HG03060 (cell line): ENCODE measurements around the gene TPRA1.
"Not testable (repeated sequence)": the region's sequence is repeated elsewhere in the genome, so short reads cannot be mapped to it uniquely, and the experiment has no call there.

ENCODE experiments used
- ATAC-seq: cut with Tn5 transposase; IDR thresholded peaks from one replicate; pipeline ENCODE4 v1.9.1; 2021; ENCODE audit warnings: low read depth, moderate number of reproducible peaks; ENCODE audit not compliant: unreplicated experiment

TPRA1 gene

DNA sequence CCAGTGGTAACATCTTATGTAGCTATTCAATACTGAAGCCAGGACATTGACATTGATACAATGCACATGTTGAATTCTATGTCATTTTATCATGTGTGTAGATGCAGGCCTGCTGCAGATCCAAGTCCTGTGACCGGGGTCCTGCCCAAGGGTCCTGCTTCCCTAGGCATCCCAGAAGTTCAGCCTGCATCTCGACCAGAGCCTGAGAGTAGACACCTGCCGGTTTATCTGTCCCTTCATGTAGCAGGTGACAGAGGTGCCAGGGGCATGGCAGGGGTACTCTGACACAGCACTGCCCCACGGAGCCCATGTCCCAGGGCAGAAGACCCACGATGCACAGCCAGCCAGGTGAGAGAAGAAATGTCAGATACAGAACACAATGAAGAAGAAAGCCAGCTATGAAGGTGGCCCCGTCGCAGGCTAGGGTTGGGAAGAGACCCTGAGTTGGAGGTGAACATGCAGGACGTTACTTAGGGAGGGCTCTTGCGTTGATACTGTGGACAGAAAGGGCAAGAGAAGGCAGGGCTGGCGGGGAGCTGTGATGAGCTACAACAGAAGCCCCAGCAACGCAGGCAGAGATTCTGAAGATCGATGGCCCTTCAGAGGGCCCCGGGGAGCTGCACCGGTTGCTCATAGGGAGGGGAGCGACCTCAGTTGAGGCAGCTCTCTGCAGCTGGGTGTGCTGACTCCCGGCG is 51.0 kb downstream of the TPRA1 start:
- ATAC-seq = no peak

DNA sequence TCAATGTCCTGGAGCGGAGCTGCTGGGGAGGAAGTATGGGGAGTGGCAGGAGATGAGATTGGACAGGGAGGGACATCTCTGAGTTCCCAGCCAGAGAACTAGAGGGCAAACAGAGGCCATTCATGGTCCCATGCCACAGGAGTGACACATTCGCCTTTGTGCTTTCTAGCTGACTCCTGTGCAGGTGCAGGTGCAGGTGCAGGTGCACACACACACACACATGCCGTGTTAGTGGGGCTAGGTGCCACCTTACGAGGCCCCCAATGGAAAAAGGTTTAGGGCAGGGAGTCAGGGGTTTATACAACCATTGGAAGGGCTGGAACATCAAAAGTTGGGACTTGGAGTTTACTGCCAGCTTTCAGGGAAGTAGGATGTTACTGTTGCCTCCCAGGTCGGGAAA is 52.0 kb downstream of the TPRA1 start:
- no peak for ATAC-seq

DNA sequence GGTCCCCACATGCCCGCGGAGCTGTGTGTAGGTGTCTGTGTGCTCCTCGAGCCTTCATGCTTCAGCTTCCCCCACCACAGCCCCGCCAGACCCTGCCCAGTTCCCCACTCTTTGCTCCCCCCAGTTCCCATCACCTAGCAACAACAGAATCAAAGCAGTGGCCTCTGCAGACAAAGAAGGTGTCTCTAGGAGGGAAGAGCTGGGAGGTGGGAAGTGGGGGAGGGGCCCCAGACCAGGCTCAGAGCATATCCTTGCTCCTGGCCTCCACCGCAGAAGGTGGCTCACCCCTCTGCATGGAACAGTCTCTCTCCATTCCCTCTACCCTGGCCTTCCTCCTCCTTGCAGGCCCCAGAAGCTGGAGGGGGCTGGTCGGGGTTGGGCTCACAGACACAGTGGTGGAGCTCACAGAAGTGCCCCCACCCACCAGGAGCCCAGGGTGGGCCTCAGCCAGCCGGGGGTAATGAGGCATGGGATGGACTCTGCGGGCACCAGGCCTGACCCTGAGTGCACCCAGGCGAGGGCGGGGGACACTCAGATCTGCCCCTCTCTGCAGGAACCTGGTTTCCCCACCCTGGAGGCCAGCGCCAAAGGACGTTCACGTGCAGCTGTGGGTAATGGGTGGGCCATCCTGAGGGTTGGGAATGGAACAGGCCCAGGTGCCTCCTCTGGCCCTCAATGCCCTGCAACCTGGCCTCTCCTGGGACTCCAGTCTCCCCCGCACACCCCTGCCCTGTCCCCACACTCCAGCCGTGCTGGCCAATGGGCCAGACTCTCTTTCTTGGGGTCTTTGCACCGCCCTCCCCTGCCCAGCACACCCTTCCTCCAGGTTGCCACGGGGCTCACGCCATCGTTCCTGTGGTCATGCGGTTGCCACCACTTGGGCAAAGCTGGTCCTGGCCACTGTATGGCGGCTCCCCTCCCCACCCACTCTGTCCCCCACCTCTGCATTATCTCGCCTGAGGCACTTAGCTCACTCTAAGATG is 53.4 kb downstream of the TPRA1 start:
- ATAC-seq = no peak

DNA sequence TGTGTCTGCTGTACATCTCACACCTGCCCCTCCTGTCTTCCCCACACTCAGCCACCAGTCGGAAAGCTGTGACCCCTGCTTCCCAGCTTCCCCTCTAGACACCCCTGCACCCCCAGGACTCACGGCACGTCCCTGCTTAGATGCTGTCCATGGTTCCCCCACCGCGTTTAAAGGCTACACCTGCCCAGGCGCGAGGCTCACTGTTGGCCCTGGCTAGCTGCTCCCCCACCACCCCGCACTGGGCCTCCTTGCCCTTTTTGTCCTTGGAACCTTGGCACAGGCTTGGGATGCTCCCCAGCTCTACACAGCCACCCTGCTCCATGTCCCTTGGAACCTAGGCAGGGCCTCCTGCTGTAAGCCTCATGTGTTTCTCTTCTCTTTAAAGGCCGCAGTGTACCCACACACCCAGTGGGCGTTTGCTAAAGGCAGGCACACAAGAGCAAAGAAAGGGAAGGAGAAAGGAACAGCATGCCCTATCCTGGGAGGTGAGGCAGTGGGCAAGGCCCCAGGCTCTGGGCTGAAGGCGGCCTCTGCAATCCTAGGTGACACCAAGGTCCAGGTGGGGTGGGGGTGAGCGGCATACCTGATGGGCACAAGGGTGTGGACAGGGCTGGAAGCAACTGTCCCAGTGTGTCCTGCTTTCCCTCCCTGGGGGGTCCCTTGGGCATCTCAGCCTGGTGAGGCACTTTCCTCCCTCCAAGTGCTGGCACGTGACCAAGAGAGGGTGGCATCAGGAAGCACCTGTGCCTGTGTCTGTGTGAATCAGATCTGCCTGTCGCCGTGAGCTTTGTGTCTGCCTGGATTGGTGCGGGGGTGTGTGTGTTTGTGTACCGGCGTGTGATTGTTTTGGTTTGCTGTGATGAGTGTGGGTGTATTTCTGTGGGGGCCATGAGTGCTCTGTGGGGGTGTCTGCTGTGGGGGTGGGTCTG is 54.4 kb downstream of the TPRA1 start:
- ATAC-seq = no peak

DNA sequence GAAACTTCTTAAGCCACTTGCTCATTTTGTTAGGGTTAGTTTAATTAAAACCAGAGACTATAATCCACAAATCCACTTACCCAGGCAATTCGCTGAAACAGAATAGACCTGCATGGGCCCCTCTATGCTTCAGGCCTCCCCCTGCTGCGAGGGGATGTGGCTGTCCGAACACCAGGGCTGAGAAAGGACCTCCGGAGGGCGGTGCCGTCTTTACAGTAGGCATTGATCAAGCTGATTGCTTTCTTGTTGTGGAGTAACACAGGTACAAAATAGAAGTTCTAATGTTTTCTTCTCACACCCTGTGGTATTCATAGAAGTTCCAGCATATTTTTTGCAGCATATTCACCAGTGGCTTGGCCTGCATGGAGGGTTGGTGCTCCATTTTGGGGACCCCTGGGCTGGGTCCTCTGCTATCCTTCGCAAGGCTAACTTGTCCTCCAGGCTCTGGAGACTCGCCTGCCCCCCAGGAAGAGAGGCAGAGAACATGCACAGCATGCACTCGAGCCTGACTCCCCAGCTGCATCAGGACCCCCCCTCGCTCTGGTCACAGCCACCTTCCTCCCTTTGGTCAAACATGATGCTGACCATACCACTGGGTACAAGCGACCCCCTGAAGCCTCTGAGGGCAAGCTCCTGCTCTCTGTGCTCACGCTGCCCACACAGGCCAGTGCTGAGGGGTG is 55.3 kb downstream of the TPRA1 start:
- no peak for ATAC-seq

DNA sequence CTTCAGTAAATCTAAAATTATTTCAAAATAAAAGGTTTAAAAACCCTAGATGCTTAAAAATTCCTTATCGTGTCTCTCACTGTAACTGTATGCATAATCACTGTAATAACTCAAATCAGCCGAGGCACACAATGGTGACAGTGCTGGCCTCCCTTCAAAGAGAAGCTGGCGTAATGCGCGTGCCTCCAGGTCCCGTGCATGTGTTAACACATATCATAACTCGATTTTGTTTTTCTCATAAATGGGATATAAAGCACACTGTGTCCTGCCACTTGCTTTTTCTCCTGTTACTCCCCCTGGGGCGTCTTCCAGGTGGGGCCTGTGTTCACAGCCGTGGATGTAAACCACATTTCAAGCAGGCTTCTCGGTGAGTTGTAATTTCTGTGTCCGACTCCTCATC is 56.0 kb downstream of the TPRA1 start:
- ATAC-seq = no peak

DNA sequence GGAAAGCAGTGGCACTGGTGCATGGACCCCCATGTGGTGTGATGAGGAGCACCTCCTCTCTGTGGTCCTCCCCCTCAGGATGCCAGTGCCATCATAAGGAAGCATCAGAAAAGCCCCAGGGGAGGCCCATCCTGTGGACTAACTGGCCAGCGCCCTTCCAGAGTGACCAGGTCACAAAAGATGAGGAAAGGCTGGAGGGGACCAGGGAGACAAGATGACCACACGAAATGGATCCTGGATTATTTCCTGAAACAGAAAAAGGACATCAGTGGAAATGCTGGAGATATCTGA is 56.4 kb downstream of the TPRA1 start:
- ATAC-seq = no peak

DNA sequence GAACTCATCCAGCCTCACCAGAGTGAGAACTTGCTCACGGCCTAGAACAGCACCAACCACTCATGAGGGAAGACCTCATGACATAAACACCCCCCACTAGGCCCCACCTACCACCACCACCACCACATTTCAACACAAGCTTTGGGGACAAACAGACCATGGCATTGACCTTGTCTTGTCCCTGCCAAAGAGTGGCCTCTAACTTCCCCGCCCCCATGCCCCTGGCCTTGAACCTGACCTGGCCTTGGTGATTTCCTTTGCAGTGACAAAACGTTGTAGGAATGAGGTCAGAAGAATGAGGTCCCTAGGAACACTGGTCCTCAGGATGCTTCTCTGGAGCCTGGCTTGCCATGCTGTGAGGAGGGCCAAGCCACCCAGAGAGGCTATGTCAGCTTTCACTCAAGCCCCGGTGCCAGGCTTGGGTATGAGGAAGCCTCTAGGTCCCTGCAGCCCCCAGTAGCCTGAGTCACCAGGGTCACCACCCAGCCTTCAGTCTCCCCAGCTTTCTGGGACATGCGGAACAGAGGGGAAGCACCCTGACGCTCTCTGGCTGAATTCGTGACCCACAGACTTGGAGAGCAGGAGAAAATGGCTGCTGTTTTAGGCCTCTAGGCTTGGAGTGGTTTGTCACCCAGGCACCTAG is 57.9 kb downstream of the TPRA1 start:
- ATAC-seq = no peak

DNA sequence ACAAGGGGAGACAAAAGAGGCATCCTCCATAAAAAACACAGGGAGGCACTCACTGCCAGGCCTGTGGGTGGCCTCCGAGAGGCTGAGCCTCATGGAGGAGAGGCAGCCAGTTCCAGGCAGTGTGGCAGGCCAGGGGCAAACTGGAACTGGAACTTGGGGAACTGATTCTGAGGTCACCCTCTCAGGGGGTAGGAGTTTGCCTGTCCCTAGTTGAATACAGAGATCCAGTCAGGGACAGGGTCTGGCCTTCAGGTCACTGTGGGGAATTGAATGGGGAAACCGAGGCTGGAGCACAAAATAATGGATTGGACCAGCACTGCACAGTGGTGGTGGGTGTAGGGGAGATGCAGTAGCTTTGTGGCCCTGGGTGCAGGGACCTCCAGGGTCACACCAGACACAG is 58.7 kb downstream of the TPRA1 start:
- no peak for ATAC-seq

DNA sequence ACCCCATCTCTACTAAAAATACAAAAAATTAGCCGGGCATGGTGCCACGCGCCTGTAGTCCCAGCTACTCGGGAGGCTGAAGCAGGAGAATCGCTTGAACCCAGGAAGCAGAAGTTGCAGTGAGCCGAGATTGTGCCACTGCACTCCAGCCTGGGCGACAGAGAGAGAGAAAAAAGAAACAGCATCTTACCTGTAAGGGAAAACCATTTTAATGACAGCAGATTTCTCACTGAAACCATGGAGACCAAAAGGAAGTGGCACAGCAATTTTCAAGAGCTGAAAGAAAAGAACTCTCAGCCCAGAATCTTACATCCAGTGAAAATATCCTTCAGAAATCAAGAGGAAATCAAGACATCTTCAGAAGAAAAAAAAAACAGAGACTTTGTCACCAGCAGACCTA is 59.7 kb downstream of the TPRA1 start:
- ATAC-seq = not testable (repeated sequence)

DNA sequence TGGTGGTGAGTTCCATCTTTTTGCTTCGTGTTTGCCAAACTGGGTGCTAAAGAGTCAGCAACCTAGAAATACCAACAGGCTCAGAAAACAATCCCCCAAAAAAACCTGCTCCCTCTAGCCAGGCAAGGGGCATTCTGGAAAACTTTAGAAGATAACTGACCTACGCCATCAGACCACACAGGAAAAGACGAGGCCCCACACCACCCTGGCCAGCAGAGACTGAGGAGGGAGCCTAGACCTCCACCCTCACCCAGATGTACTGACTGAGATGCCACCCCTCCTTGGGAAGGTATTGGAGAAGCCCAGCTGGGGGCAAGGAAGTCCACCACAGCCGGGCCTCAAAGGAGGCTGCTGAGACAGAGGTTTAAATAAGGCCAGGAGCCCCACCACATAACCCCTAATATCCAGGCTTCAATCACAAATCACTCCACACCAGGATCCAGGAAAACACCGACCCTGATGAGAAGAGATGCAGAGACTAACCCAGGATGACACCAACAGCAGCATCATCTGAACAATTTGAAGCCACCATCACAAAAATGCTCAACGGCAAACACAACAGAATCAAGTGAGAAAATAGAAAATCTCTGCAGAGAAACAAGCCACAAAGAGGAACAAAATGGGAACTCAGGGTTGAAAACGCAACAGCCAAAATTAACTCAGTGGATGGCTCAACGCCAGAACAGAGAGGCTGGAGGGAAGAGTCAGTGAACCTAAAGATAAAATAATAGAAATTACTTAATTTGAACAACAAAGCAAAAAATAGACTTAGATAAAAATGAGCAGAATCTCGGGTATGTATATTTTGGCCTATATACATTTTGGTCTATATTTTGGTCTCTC is 61.0 kb downstream of the TPRA1 start:
- no peak for ATAC-seq

DNA sequence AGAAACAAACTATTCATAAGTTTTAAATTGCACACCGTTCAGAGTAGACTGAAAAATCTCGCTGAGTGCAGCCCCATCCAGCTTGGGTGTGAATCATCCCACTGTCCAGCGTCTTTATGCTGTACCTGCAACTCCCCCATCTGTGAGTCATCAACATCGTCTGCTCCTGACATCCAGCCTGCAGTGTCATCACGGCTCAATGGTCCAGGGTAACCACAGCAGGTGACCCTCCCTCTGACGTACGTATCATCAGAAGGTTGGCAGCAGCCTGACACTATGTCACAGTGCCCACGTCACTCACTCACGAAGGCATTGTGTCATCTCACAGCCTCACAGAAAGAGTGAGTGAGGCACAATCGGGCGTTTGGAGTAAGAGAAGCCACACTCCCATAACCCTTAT is 65.2 kb downstream of the TPRA1 start:
- no peak for ATAC-seq

DNA sequence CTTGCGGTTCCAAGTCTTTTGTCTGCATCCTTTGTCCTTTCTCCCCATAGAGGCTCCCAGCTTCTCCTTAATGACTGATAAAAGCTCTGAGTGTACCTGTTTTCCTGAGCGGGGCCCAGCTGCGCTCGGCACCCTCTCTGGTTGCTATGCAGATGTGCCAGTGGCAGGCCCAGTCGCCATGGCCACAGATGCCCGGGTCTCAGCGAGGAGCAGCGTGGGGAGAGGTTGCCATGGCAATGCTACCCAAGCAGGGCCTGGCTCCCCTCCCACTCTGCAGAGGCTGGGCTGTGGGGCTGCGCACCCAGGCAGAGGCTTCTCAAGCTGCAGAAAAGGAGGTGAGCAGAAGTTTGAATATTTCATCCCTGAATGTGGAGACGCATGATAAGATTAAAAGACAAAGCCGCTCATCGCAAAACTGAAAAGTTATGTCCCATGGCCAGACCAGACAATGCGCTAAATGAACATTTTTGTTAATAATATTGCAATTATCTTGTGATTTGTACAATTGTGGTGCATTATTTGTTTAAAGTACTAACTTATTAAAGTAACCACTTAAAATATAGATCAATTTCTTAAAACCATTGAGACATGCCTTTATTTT is 66.1 kb downstream of the TPRA1 start:
- no peak for ATAC-seq
